GM12801 (cell line): ENCODE results near the gene MYOF.

ENCODE experiments used
- TF ChIP-seq, protein P1 (sequence below): IDR thresholded peaks from one replicate; pipeline ENCODE4 v1.5.1; 2011; ENCODE audit warnings: control low read depth; ENCODE audit not compliant: insufficient read length; ENCODE audit errors: extremely low read depth

Gene MYOF

DNA sequence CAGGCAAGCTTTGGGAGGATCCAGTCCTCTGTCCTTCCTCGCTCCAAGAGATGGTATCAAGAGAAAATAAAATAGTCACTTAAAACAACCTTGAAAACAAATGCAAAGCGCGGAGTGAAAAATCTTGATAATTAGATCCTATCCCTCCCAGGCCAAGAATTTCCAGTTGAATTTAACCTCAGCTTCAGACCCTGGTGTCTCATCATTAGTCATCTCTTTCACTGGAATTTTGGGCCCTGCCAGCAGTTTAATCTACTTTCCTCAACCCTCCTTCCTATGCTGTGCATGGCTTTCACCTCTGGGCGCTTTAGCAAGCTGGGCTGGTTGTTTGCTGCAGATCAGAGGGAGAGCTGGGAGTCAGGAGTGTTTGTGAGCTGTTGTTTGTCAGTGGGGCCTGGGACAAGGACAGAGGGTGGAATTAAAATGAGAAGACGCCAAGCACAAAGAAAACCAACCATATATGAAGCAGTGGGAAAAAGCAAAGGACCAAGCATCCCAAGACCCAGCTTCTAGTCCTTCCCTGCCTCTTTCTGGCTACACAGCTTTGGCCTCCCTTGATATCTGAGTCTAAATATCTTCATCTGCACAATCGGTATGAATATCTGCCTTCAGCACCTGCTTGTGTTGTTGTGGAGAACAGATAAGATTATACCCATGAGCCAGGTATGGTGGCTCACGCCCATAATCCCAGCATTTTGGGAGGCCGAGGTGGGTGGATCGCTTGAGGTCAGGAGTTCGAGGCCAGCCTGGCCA is 13.5 kb downstream of the MYOF start:
- TF ChIP-seq, protein P1, sequence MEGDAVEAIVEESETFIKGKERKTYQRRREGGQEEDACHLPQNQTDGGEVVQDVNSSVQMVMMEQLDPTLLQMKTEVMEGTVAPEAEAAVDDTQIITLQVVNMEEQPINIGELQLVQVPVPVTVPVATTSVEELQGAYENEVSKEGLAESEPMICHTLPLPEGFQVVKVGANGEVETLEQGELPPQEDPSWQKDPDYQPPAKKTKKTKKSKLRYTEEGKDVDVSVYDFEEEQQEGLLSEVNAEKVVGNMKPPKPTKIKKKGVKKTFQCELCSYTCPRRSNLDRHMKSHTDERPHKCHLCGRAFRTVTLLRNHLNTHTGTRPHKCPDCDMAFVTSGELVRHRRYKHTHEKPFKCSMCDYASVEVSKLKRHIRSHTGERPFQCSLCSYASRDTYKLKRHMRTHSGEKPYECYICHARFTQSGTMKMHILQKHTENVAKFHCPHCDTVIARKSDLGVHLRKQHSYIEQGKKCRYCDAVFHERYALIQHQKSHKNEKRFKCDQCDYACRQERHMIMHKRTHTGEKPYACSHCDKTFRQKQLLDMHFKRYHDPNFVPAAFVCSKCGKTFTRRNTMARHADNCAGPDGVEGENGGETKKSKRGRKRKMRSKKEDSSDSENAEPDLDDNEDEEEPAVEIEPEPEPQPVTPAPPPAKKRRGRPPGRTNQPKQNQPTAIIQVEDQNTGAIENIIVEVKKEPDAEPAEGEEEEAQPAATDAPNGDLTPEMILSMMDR: no peak

DNA sequence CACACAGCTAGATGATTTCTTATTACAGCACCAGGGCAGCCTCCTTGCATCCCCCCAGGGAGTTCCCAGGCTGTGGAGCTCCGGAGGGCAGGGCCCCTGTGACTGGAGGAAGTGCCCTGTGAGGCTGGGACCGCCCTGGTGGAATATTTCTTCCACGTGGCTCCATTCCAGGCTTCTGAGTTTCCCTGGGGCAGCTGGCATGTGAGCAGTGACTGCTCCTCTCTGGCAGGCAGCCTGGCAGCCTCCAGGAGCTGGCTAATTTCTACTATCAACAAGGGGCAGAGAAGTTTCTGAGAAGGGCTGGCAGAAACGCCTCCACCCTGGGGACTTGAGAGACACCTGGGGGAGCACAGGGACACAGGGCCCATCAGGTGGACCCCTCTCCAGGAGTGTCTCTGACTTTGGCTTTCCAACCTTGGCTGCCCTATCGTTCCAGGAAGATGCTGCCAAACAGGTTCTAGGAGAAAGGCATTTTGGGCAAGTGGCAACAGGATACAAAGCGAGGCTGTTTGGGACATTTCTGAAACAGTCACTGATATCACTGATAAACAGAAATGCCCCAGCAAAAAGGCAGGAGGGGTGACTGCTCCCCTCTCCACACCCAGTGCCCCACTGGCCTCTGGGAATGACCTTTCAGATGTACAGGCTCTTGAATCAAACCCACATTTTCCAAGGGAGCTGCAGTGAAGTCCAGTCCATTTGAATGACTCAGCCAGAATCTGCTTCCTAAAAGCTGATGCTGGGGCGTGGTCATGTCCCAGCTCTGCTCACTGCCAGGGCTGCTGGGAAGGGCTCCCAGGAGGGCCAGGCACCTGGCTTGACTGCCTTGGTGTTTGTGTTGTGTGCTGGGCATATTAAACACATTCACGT is 16.1 kb downstream of the MYOF start:
- TF ChIP-seq, protein P1: no peak

DNA sequence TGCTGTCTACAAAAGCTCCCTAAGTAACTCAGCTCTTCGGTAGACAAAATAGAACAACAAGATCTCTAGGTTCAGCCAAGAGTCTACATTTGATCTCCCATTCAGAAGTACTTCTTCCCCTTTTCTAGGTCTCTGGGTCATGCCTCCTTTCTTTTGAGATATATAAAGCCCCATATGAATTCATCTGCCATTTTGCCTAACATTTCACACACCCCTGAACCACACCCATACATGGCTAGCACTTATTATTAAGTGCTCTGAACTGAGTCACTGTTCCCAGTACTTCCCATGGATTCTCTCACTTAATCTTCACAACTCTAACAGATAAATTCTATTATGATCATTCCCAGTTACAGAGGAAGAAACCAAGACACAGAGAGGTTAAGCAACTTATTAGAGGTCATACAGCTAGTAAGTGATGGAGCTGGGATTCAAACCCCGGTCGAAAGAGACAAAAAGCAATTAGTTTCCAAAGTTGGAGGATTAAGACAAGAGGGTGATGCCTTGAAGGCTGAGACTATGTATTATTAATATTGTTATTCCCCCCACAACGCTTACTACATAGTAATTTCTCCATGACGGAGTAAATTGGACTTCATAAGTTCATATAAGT is 17.3 kb downstream of the MYOF start:
- TF ChIP-seq, protein P1: no peak

DNA sequence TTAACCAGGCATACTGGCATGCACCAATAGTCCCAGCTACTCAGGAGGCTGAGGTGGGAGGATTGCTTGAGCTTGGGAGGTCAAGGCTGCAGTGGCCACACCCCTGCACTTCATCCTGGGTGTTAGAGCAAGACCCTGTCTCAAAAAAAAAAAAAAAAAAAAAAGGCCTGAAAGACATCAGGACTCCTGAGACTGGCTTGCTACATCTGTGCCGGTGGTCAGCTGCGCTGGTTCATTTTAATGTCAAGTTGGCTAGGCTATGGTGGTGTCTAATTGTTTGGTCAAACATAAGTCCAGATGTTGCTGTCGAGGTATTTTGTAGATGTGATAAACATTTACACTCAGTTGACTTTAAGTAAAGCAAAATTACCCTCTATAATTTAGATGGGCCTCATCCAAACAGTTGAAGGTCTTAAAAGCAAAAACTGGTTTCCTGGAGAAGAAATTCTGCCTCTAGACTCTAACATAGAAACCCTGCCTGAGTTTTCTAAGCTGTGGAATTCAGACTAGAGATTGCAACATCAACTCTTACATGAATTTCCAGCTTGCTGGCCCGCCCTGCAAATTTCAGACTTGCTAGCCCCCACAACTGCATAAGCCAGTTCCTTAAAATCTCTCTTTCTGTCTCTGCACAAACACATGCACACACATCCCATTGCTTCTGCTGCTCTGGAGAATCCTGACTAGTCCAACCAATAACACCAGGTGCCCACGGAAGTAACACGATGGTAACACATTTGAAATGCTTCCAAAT is 18.2 kb downstream of the MYOF start:
- TF ChIP-seq, protein P1: no peak

DNA sequence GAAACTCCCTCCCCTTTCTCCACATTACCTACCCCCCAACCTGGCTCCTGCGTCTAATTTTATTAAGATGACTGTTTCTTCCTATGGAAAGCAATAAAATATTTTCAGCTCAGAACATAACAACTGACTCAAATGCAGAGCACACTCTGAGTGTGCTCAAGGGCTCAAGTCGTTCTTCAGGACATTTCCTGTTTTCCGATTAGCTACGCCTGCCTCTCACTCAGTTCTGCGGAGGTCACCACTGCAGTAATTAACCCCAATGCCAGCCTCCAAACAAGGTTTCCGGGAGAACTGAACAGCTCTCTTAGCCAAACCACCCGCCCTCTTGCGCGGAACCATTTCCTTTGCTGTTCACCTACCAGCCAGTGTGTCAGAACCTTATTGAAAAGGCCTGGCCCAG is 19.3 kb downstream of the MYOF start:
- TF ChIP-seq, protein P1: no peak

DNA sequence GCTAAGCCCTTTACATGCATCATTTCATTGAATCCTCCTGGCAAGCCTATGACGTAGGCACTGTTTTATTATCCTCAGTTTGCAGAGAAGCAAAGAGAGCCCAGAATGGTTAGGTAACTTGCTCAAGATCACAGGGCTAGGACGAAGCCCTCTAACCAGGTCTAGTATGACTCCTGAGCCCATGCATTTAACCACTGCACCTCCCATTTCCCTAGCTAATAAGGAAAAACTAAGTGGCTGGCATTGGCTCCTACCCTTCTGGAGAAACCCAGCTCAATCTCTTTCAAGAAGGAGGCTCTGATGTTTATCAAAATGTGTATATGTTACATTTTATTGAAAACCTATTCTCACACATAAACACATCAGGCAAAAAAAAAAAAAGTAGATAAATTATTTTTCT is 19.8 kb downstream of the MYOF start:
- TF ChIP-seq, protein P1: no peak

DNA sequence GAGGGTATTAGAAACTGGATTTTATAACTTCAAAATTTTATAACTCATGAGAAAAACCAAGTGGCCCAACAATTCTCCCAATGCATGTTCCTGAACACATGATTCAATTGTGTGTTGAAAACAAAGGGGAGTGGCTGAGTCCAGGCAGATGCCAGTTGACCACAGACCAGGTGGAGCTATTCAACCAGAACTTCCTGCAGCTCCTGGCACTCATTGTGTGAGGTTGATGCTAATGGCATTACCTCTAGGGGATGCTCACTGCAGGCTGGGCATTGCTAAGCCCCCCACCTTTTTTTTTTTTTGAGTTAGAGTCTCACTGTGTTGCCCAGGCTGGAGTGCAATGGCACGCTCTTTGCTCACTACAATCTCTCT is 20.3 kb downstream of the MYOF start:
- TF ChIP-seq, protein P1: no peak
